Activated CD8-positive, alpha-beta T cell treated with anti-CD3 and anti-CD28 coated beads for 36 hours (primary cell): ENCODE measurements around the gene PLN. TPM values are rescaled to one million over a fixed set of nuclear protein-coding genes. Genes with fewer than 3 reads are reported as not detected.

Source experiments
- ATAC-seq: fragments of 200-7000 bp; cut with Tn5 transposase; one replicate; pipeline ENCODE4 v1.10.0; 2021; ENCODE audit warnings: mild to moderate bottlenecking, moderate library complexity
- CTCF ChIA-PET: fragments of 350-600 bp; sonication (Branson Sonifier 250); formaldehyde crosslinking; loops from one replicate; lab custom pipeline; 2021; ENCODE audit warnings: antibody characterized with exemption; lab: Charles Lee
- POLR2A ChIA-PET: fragments of 350-600 bp; sonication (Branson Sonifier 250); formaldehyde crosslinking; loops from one replicate; lab custom pipeline; 2021; ENCODE audit warnings: antibody characterized with exemption; lab: Charles Lee
- DNase-seq: peaks from one replicate; pipeline ENCODE4 v3.0.0-alpha.2; 2020
- H3K27ac Mint-ChIP-seq: one replicate; pipeline ENCODE4 v1.8.0; 2021; ENCODE audit warnings: mild to moderate bottlenecking, mixed read lengths
- H3K27me3 Mint-ChIP-seq: one replicate; pipeline ENCODE4 v1.8.0; 2021; ENCODE audit warnings: mixed read lengths
- H3K36me3 Mint-ChIP-seq: one replicate; pipeline ENCODE4 v1.8.0; 2021; ENCODE audit warnings: low read depth, mixed read lengths
- H3K4me1 Mint-ChIP-seq: one replicate; pipeline ENCODE4 v1.8.0; 2021; ENCODE audit warnings: low read depth, mixed read lengths
- H3K4me3 Mint-ChIP-seq: one replicate; pipeline ENCODE4 v1.8.0; 2021; ENCODE audit warnings: mild to moderate bottlenecking, moderate library complexity, mixed read lengths
- H3K9me3 Mint-ChIP-seq: one replicate; pipeline ENCODE4 v1.8.0; 2021; ENCODE audit warnings: mixed read lengths
- intact Hi-C: fragments of 100-400 bp; cut with micrococcal nuclease; formaldehyde crosslinking; loops from one replicate; pipeline ENCODE4 v1.10.0; 2022
- total RNA-seq, 2 experiments: library from RNA; stranded (reverse); gene quantifications; one replicate each; pipeline ENCODE4 v1.2.3, GENCODE V29; 2021
- TF ChIP-seq, protein P1 (sequence below): fragments of 200-600 bp; IDR thresholded peaks from one replicate; pipeline ENCODE4 v1.8.0; 2022; ENCODE audit warnings: antibody characterized with exemption, mild to moderate bottlenecking

The PLN gene
- total RNA-seq, 2 experiments from 2014 or later: not detected

DNA sequence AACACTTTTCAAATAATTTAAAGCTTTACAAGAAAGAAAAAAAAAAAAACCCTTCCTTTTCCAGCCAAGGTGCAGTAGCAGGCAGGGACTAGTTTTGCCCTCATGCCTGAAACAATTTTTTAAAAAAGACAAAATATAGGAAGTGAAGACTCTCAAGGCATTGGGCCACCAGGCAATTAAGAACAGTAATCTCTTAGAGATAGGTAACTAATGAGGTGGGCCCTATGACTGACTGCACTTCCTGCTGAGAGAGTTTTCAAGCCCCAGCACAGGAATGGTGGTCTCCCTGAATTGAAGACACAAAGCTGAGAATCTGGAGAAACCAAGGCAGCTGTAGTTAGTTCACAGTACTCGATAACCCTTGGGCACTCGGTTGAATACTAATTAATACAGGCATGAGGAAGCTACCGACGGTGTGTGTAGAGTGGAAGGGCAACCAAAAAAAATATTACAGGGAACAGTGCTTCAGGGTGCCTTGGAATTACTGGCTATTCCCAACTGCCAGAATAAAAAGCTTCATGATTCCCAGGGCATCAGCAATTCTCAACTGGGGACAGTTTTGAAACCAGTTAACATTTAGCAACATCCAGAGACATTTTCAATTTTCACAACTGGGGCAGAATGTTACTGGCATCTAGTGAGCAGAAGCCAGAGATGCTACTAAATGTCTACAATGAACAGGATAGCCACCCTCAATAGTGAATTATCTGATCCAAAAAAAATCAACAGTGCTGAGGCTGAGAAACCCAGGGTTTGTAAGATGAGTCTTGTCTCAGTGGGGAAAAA, 36.0 kb upstream of the PLN start:
- no peaks in the 10 kb centered on the region for H3K9me3 Mint-ChIP-seq
- no peak overlapping the region for H3K4me3 Mint-ChIP-seq
- H3K27me3 Mint-ChIP-seq: no peaks in the 10 kb centered on the region
- no peak for ATAC-seq
- H3K36me3 Mint-ChIP-seq: peaks cover 21% of the 10 kb centered on the region
- TF ChIP-seq, protein P1, sequence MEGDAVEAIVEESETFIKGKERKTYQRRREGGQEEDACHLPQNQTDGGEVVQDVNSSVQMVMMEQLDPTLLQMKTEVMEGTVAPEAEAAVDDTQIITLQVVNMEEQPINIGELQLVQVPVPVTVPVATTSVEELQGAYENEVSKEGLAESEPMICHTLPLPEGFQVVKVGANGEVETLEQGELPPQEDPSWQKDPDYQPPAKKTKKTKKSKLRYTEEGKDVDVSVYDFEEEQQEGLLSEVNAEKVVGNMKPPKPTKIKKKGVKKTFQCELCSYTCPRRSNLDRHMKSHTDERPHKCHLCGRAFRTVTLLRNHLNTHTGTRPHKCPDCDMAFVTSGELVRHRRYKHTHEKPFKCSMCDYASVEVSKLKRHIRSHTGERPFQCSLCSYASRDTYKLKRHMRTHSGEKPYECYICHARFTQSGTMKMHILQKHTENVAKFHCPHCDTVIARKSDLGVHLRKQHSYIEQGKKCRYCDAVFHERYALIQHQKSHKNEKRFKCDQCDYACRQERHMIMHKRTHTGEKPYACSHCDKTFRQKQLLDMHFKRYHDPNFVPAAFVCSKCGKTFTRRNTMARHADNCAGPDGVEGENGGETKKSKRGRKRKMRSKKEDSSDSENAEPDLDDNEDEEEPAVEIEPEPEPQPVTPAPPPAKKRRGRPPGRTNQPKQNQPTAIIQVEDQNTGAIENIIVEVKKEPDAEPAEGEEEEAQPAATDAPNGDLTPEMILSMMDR: no peak
- intact Hi-C loops: no loop called here
- POLR2A ChIA-PET: no interaction called here
- DNase-seq: no peak
- peaks cover 32% of the 10 kb centered on the region for H3K4me1 Mint-ChIP-seq
- CTCF ChIA-PET: interaction anchor here (0.6 to 1.1 kb wide), 4 partner anchors 18 to 229 kb away, joined by 3 read pairs; no protein-coding TSS in a partner anchor
- H3K27ac Mint-ChIP-seq: peak overlapping the region; percentile 28

DNA sequence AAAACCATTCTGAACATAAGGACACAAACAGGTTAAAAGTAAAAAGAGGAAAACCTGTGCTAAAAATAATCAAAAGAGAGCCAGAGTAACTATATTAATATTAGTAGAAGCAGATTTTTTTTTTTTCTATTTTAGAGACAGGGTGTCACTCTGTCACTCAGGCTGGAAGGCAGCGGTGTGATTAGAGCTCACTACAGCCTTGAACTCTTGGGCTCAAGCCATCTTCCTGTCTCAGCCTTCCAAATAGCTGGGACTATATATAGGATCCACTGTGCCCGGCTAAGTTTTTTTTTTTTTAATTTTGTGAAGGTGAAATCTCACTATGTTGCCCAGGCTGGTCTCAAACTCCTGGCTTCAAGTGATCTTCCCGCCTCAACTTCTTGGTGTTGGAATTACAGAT, 33.4 kb upstream of the PLN start:
- Mint-ChIP-seq H3K9me3 (peaks cover 3% of the 10 kb centered on the region), H3K4me1 (peaks cover 33% of the 10 kb centered on the region), H3K27me3 (no peaks in the 10 kb centered on the region), H3K4me3 (no peak overlapping the region), H3K27ac (no peak overlapping the region), H3K36me3 (peaks cover 43% of the 10 kb centered on the region)
- ATAC-seq (no peak), DNase-seq (no peak)
- POLR2A ChIA-PET: no interaction called here
- intact Hi-C loops: no loop called here
- TF ChIP-seq, protein P1: no peak
- CTCF ChIA-PET: no interaction called here

DNA sequence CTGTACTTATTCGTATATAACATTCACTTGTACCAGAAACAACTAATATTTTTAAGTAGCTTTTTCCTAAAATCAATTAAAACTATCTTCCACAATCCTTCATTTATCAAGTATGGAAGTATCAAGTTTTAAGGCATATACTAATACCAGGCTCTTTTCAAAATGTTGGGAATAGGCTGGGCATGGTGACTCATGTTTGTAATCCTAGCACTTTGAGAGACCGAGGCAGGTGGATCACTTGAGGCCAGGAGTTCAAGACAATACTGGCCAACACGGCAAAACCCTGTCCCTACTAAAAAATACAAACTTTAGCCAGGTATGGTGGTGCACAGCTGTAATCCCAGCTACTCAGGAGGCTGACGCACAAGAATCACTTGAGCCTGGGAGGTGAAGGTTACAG, 25.7 kb upstream of the PLN start:
- H3K9me3 Mint-ChIP-seq: peaks cover 3% of the 10 kb centered on the region
- H3K4me1 Mint-ChIP-seq: peaks cover 32% of the 10 kb centered on the region
- H3K4me3 Mint-ChIP-seq: no peak overlapping the region
- intact Hi-C loops: no loop called here
- TF ChIP-seq, protein P1: no peak
- ATAC-seq (no peak), DNase-seq (no peak)
- no peak overlapping the region for H3K27ac Mint-ChIP-seq
- H3K27me3 Mint-ChIP-seq: no peaks in the 10 kb centered on the region
- ChIA-PET CTCF (no interaction called here), POLR2A (interaction anchor here (0.6 kb wide), 1 partner anchor 203 kb away, joined by 3 read pairs; no protein-coding TSS in a partner anchor)
- H3K36me3 Mint-ChIP-seq: peaks cover 46% of the 10 kb centered on the region

DNA sequence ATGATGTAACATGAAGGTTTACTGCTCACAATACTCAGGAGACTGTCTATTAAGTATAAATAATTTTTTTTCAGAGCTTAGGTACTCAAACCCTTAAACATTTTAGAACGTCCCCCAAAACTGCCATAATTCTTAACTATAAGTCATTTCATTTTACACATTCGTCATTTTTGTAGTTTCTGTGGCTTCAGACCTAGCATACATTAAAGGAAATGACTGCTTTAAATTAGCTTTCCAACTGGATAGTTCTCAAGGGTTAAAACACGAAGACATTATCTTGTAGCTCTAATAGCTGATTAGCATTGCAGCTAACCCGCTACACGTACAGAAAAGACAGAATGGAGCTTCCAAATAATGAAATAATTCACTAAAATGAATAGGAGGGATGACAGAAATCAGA, 24.9 kb upstream of the PLN start:
- ChIA-PET CTCF (no interaction called here), POLR2A (no interaction called here)
- TF ChIP-seq, protein P1: no peak
- intact Hi-C loops: no loop called here
- H3K9me3 Mint-ChIP-seq: peaks cover 3% of the 10 kb centered on the region
- ATAC-seq: no peak
- no peaks in the 10 kb centered on the region for H3K27me3 Mint-ChIP-seq
- no peak for DNase-seq
- peaks cover 38% of the 10 kb centered on the region for H3K36me3 Mint-ChIP-seq
- no peak overlapping the region for H3K27ac Mint-ChIP-seq
- H3K4me1 Mint-ChIP-seq: peaks cover 29% of the 10 kb centered on the region
- no peak overlapping the region for H3K4me3 Mint-ChIP-seq

DNA sequence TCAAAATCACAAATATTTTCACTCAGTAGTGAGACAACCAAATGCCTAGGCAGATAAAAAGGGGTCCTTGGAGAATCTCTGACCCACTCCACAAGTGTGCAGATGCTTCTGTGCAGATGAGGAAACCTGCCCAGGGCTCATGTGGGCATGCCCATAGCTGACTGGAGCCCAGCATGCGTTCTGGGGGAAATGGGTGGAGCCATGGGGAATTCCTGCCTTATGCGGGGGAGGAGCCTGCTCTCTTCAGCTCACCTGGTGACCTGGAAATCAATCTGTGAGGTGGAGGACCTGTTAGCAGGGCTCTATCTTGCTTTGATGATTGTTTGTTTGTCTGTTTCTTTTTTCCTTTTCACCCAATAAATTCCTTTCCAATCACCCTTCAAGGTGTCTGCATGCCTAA, 23.4 kb upstream of the PLN start:
- POLR2A ChIA-PET: no interaction called here
- no peaks in the 10 kb centered on the region for H3K27me3 Mint-ChIP-seq
- CTCF ChIA-PET: no interaction called here
- no peaks in the 10 kb centered on the region for H3K9me3 Mint-ChIP-seq
- DNase-seq (no peak), ATAC-seq (no peak)
- TF ChIP-seq, protein P1: no peak
- intact Hi-C loops: no loop called here
- no peak overlapping the region for H3K4me3 Mint-ChIP-seq
- peaks cover 28% of the 10 kb centered on the region for H3K4me1 Mint-ChIP-seq
- H3K36me3 Mint-ChIP-seq: peaks cover 26% of the 10 kb centered on the region
- H3K27ac Mint-ChIP-seq: no peak overlapping the region
